Coronary artery (tissue), 2 donors: Measurements from ENCODE around the gene PIKFYVE.
A peak's percentile ranks its signal among the peaks of the same experiment; 100 is the strongest.

Experiments used
- DNase-seq: peaks from one replicate; pipeline ENCODE4 v3.0.0-alpha.2; 2017; ENCODE audit warnings: low spot score
- H3K27ac ChIP-seq, 2 donors: fragments of 200-600 bp; sonication (generic); one replicate each; pipeline ENCODE4 v1.5.1; 2016 to 2019
- H3K4me3 ChIP-seq: fragments of 200-600 bp; sonication (generic); 2 replicates; pipeline ENCODE4 v1.5.1; 2016; ENCODE audit warnings: mild to moderate bottlenecking, moderate library complexity
- TF ChIP-seq, protein P1 (sequence below): fragments of 200-600 bp; sonication (generic); IDR thresholded peaks from one replicate; pipeline ENCODE4 v1.5.1; 2019; ENCODE audit warnings: antibody characterized with exemption

PIKFYVE gene

GRCh38 chr2:208399201-208399600, 133.1 kb downstream of the PIKFYVE start:
- TF ChIP-seq, protein P1, sequence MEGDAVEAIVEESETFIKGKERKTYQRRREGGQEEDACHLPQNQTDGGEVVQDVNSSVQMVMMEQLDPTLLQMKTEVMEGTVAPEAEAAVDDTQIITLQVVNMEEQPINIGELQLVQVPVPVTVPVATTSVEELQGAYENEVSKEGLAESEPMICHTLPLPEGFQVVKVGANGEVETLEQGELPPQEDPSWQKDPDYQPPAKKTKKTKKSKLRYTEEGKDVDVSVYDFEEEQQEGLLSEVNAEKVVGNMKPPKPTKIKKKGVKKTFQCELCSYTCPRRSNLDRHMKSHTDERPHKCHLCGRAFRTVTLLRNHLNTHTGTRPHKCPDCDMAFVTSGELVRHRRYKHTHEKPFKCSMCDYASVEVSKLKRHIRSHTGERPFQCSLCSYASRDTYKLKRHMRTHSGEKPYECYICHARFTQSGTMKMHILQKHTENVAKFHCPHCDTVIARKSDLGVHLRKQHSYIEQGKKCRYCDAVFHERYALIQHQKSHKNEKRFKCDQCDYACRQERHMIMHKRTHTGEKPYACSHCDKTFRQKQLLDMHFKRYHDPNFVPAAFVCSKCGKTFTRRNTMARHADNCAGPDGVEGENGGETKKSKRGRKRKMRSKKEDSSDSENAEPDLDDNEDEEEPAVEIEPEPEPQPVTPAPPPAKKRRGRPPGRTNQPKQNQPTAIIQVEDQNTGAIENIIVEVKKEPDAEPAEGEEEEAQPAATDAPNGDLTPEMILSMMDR: no peak
- no peak for DNase-seq
- Histone ChIP-seq H3K27ac (no peak overlapping the region), H3K4me3 (no peak overlapping the region)

GRCh38 chr2:208406474-208407451, 140.7 kb downstream of the PIKFYVE start, which contains the start of gene PTH2R:
Gene PTH2R, plus strand, starts transcription at chr2:208406792. Its CDS starts 252 bp downstream, at chr2:208407044.
- TF ChIP-seq, protein P1: no peak
- Histone ChIP-seq H3K4me3 (peak within 1 kb of the TSS; percentile 63), H3K27ac (no peak within 1 kb of the TSS)
- no peak for DNase-seq

DNA sequence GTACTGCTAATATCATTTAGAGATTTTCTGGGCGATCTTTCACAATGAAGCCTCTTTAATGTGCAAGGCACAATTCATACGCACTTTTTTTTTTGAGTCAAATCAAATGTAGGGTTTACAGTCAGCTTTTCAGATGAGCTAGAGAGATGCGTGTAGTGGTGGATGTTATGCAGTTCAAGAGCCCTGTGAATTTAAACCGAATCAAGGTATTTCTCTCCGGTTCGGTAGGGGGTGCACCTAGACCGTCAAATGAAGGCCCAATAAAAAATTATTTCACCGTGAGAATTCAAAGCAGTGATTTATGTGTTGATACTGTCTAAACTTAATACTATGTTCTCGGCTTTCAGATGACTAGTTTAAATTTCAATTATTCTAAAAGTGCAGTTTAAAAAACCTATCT, 141.6 kb downstream of the PIKFYVE start:
- H3K27ac ChIP-seq: no peak overlapping the region
- no peak overlapping the region for H3K4me3 ChIP-seq
- DNase-seq: no peak
- TF ChIP-seq, protein P1: no peak
